DMS153 (cell line): ENCODE results near the gene MVD.

ENCODE experiments used
- DNase-seq: peaks from one replicate; lab custom pipeline; 2025; lab: John Stamatoyannopoulos, UW

The MVD gene

GRCh38 chr16:88640039-88640495 lies 22.8 kb downstream of the MVD start:
- DNase-seq, result no peak

- peak; percentile 73 for DNase-seq
Measured at GRCh38 chr16:88639231-88640038, 23.5 kb downstream of the MVD start.

GRCh38 chr16:88638323-88639230 lies 24.3 kb downstream of the MVD start, which contains the start of gene IL17C:
Gene IL17C (plus strand): TSS chr16:88638572. CDS start chr16:88638642, 70 bp downstream.
- peak; percentile 88 for DNase-seq

GRCh38 chr16:88636488-88637265 lies 26.2 kb downstream of the MVD start:
- DNase-seq, result no peak

GRCh38 chr16:88635671-88636319 lies 27.1 kb downstream of the MVD start:
- DNase-seq, result peak; percentile 68

GRCh38 chr16:88634994-88635670 lies 27.8 kb downstream of the MVD start:
- no peak for DNase-seq

- no peak for DNase-seq
Measured at GRCh38 chr16:88634141-88634993, 28.5 kb downstream of the MVD start.

- DNase-seq, result no peak
Measured at GRCh38 chr16:88633684-88634140, 29.2 kb downstream of the MVD start.

- no peak for DNase-seq
Measured at GRCh38 chr16:88632587-88632930, 30.3 kb downstream of the MVD start.

- DNase-seq, result no peak
Measured at GRCh38 chr16:88631920-88632586, 30.8 kb downstream of the MVD start.

- no peak for DNase-seq
Measured at GRCh38 chr16:88631384-88631783, 31.5 kb downstream of the MVD start.

- no peak for DNase-seq
Measured at GRCh38 chr16:88630941-88631340, 31.9 kb downstream of the MVD start.

GRCh38 chr16:88630433-88630832 lies 32.5 kb downstream of the MVD start:
- DNase-seq, result no peak

GRCh38 chr16:88629835-88630234 lies 33.1 kb downstream of the MVD start:
- no peak for DNase-seq

GRCh38 chr16:88628512-88628974 lies 34.3 kb downstream of the MVD start:
- no peak for DNase-seq

- no peak for DNase-seq
Measured at GRCh38 chr16:88627531-88628411, 35.1 kb downstream of the MVD start.

- DNase-seq, result no peak
Measured at GRCh38 chr16:88626646-88627045, 36.2 kb downstream of the MVD start.

- DNase-seq, result no peak
Measured at GRCh38 chr16:88624977-88625576, 37.8 kb downstream of the MVD start.
